Measurements from ENCODE around the gene PLEKHJ1.

DNA sequence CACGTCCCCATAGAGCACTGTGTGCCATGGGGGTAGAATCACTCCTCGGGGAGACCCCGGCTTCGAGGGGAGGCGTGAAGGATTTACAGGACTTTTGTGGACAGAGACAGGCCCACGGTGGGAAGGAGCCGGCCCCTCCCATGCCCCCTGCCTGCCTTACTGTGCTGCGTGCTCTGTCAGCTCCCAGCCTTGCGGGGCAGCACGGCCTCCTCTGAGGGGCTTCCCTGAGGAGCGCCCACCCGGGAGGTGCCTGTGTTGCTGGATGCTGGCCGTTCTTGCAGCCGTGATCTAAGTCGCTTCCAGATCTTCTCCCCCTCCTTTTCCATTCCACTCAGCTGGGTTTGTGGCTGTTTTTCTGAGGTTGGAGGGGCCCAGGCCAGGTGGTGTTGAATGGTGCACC is 29.1 kb downstream of the PLEKHJ1 start:
- TF ChIP-seq, protein P1, sequence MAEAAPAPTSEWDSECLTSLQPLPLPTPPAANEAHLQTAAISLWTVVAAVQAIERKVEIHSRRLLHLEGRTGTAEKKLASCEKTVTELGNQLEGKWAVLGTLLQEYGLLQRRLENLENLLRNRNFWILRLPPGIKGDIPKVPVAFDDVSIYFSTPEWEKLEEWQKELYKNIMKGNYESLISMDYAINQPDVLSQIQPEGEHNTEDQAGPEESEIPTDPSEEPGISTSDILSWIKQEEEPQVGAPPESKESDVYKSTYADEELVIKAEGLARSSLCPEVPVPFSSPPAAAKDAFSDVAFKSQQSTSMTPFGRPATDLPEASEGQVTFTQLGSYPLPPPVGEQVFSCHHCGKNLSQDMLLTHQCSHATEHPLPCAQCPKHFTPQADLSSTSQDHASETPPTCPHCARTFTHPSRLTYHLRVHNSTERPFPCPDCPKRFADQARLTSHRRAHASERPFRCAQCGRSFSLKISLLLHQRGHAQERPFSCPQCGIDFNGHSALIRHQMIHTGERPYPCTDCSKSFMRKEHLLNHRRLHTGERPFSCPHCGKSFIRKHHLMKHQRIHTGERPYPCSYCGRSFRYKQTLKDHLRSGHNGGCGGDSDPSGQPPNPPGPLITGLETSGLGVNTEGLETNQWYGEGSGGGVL (CRISPR knock-in tag; IDR thresholded peaks at IDR 0.05), result no peak
- TF ChIP-seq ZNF282 (CRISPR knock-in tag; IDR thresholded peaks at IDR 0.05), result no peak
- no peak for TF ChIP-seq ZNF140 (CRISPR knock-in tag; IDR thresholded peaks at IDR 0.05)
- no peak for TF ChIP-seq CCNT2 (IDR thresholded peaks at IDR 0.05; ENCODE audit: borderline replicate concordance, extremely low read depth, insufficient read length, low read depth, low read length)
- no peak for TF ChIP-seq L3MBTL2 (IDR thresholded peaks at IDR 0.05)
- TF ChIP-seq, protein P2, sequence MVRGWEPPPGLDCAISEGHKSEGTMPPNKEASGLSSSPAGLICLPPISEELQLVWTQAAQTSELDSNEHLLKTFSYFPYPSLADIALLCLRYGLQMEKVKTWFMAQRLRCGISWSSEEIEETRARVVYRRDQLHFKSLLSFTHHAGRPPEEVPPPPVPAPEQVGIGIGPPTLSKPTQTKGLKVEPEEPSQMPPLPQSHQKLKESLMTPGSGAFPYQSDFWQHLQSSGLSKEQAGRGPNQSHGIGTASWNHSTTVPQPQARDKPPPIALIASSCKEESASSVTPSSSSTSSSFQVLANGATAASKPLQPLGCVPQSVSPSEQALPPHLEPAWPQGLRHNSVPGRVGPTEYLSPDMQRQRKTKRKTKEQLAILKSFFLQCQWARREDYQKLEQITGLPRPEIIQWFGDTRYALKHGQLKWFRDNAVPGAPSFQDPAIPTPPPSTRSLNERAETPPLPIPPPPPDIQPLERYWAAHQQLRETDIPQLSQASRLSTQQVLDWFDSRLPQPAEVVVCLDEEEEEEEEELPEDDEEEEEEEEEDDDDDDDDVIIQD (CRISPR knock-in tag; IDR thresholded peaks at IDR 0.05), result no peak
- TF ChIP-seq NFATC3 (IDR thresholded peaks at IDR 0.05), result no peak
- TF ChIP-seq RBBP5 (IDR thresholded peaks at IDR 0.05; ENCODE audit: borderline replicate concordance, insufficient read depth, low read length, poor library complexity, severe bottlenecking), result no peak
- TF ChIP-seq POLR2A (conservative IDR thresholded peaks at IDR 0.05), result no peak

All from K562 (cell line).